ENCODE results near the gene FBN3. TPM values are rescaled to one million over a fixed set of nuclear protein-coding genes. Genes with fewer than 3 reads are reported as not detected.

Gene FBN3
- not detected in 3 replicates for polyA plus RNA-seq
- not detected for polyA plus RNA-seq (2011; ENCODE audit: low read depth)
- polyA plus RNA-seq (2011; cell fraction: cytosol; rRNA removed): not detected in 2 replicates
- polyA plus RNA-seq (2011; cell fraction: nucleus; rRNA removed): not detected in 2 replicates
- not detected in 2 replicates for polyA plus RNA-seq (2012; ENCODE audit: low replicate concordance)
- polyA minus RNA-seq: not detected in 3 replicates
- not detected for polyA minus RNA-seq (2011; cell fraction: cytosol; rRNA and poly(A)+ RNA removed)
- not detected in 2 replicates for polyA minus RNA-seq (2011; cell fraction: nucleus; rRNA and poly(A)+ RNA removed)

GRCh38 chr19:8149261-8150094 lies at the start of gene FBN3:
Gene FBN3 (minus strand): TSS chr19:8149592. CDS start chr19:8147480, 2,112 bp downstream.
- Histone ChIP-seq H3K36me3 (ENCODE audit: control insufficient read depth in 2 of 2, extremely low read depth in 1 of 2, insufficient read depth in 2 of 2, low read length in 2 of 2) (no peaks in the 10 kb centered on the region), H2AFZ (ENCODE audit: control insufficient read depth, low read length) (no peak within 1 kb of the TSS), H3K9me1 (ENCODE audit: control insufficient read depth, extremely low read depth, insufficient read depth, low read length) (no peaks in the 10 kb centered on the region), H3K27me3 (ENCODE audit: control insufficient read depth, extremely low read depth, insufficient read depth, low read length) (peaks cover 63% of the 10 kb centered on the region), H3K4me3 (ENCODE audit: control insufficient read depth in 2 of 3, extremely low read depth in 1 of 3, insufficient read depth in 2 of 3, low read depth in 1 of 3, low read length in 3 of 3) (peak within 1 kb of the TSS in 2 of 3 experiments; percentile 4 to 20), H4K20me1 (ENCODE audit: control insufficient read depth, extremely low read depth, insufficient read depth, low read length) (no peaks in the 10 kb centered on the region), H3K4me2 (ENCODE audit: control insufficient read depth, extremely low read depth, insufficient read depth, low read depth, low read length) (peak within 1 kb of the TSS; percentile 45), H3K27ac (ENCODE audit: control insufficient read depth, insufficient read depth, low read length) (no peak within 1 kb of the TSS), H3K9ac (ENCODE audit: control insufficient read depth, extremely low read depth, insufficient read depth, low read length) (no peak within 1 kb of the TSS), H3K9me3 (ENCODE audit: control insufficient read depth, low read depth, low read length) (no peaks in the 10 kb centered on the region), H3K79me2 (ENCODE audit: control insufficient read depth, insufficient read depth, low read length) (no peaks in the 10 kb centered on the region), H3K4me1 (ENCODE audit: control insufficient read depth, extremely low read depth, insufficient read depth, low read length) (peaks cover 2% of the 10 kb centered on the region)
- FAIRE-seq (no peak), DNase-seq (ENCODE audit: low read depth, low spot score) (no peak)
- TF ChIP-seq CTCF (optimal IDR thresholded peaks at IDR 0.05 in 1 of 3, IDR thresholded peaks at IDR 0.05 in 1 of 3, conservative IDR thresholded peaks at IDR 0.05 in 1 of 3; ENCODE audit: extremely low read depth in 1 of 3, insufficient read depth in 2 of 3, low read length in 3 of 3): no peak
- peak; percentile 72 for TF ChIP-seq EZH2 (IDR thresholded peaks at IDR 0.05; ENCODE audit: low read length)
- dilution Hi-C loops (cut with MboI; ENCODE audit: extremely low pct_ligation_motif_present, low sequenced_read_pairs): no loop called here

- Histone ChIP-seq H3K4me3 (ENCODE audit: control insufficient read depth in 2 of 3, extremely low read depth in 1 of 3, insufficient read depth in 2 of 3, low read depth in 1 of 3, low read length in 3 of 3) (no peak overlapping the region), H3K4me2 (ENCODE audit: control insufficient read depth, extremely low read depth, insufficient read depth, low read depth, low read length) (no peak overlapping the region), H3K27ac (ENCODE audit: control insufficient read depth, insufficient read depth, low read length) (no peak overlapping the region), H3K9ac (ENCODE audit: control insufficient read depth, extremely low read depth, insufficient read depth, low read length) (no peak overlapping the region), H3K27me3 (ENCODE audit: control insufficient read depth, extremely low read depth, insufficient read depth, low read length) (no peaks in the 10 kb centered on the region), H3K4me1 (ENCODE audit: control insufficient read depth, extremely low read depth, insufficient read depth, low read length) (no peaks in the 10 kb centered on the region), H4K20me1 (ENCODE audit: control insufficient read depth, extremely low read depth, insufficient read depth, low read length) (no peaks in the 10 kb centered on the region), H3K9me1 (ENCODE audit: control insufficient read depth, extremely low read depth, insufficient read depth, low read length) (no peaks in the 10 kb centered on the region), H2AFZ (ENCODE audit: control insufficient read depth, low read length) (no peak overlapping the region), H3K9me3 (ENCODE audit: control insufficient read depth, low read depth, low read length) (no peaks in the 10 kb centered on the region), H3K79me2 (ENCODE audit: control insufficient read depth, insufficient read depth, low read length) (no peaks in the 10 kb centered on the region), H3K36me3 (ENCODE audit: control insufficient read depth in 2 of 2, extremely low read depth in 1 of 2, insufficient read depth in 2 of 2, low read length in 2 of 2) (no peaks in the 10 kb centered on the region)
- TF ChIP-seq EZH2 (IDR thresholded peaks at IDR 0.05; ENCODE audit: low read length) (no peak), CTCF (optimal IDR thresholded peaks at IDR 0.05 in 1 of 3, IDR thresholded peaks at IDR 0.05 in 1 of 3, conservative IDR thresholded peaks at IDR 0.05 in 1 of 3; ENCODE audit: extremely low read depth in 1 of 3, insufficient read depth in 2 of 3, low read length in 3 of 3) (no peak)
- dilution Hi-C loops (cut with MboI; ENCODE audit: extremely low pct_ligation_motif_present, low sequenced_read_pairs): no loop called here
- DNase-seq (ENCODE audit: low read depth, low spot score) (no peak), FAIRE-seq (no peak)
Measured at GRCh38 chr19:8196271-8196927, 47.0 kb upstream of the FBN3 start.

Data from keratinocyte (primary cell).